Osteocyte (in vitro differentiated cells): ENCODE measurements around the gene PSTPIP1. TPM values are rescaled to one million over a fixed set of nuclear protein-coding genes. Genes with fewer than 3 reads are reported as not detected.

Experiments
- DNase-seq: peaks from one replicate; pipeline ENCODE4 v3.0.0; 2021; ENCODE audit warnings: mixed read lengths; ENCODE audit not compliant: unreplicated experiment; ENCODE audit errors: extremely low spot score
- H3K27ac Mint-ChIP-seq: one replicate; pipeline ENCODE4 v1.8.0; 2021; ENCODE audit warnings: mild to moderate bottlenecking, mixed read lengths; ENCODE audit not compliant: unreplicated experiment
- H3K27me3 Mint-ChIP-seq: one replicate; pipeline ENCODE4 v1.8.0; 2021; ENCODE audit warnings: mixed read lengths; ENCODE audit not compliant: unreplicated experiment
- H3K36me3 Mint-ChIP-seq: one replicate; pipeline ENCODE4 v1.8.0; 2021; ENCODE audit warnings: mixed read lengths; ENCODE audit not compliant: unreplicated experiment
- H3K4me1 Mint-ChIP-seq: one replicate; pipeline ENCODE4 v1.8.0; 2021; ENCODE audit warnings: mixed read lengths; ENCODE audit not compliant: unreplicated experiment
- H3K4me3 Mint-ChIP-seq: one replicate; pipeline ENCODE4 v1.8.0; 2021; ENCODE audit warnings: mild to moderate bottlenecking, moderate library complexity, mixed read lengths; ENCODE audit not compliant: unreplicated experiment
- H3K9me3 Mint-ChIP-seq: one replicate; pipeline ENCODE4 v1.8.0; 2021; ENCODE audit warnings: mixed read lengths; ENCODE audit not compliant: unreplicated experiment
- CTCF ChIP-seq: fragments of 200-600 bp; sonication (generic); IDR thresholded peaks from 2 replicates; pipeline ENCODE4 v1.5.0; 2021; ENCODE audit warnings: antibody characterized with exemption, mild to moderate bottlenecking, moderate library complexity
- total RNA-seq: library from RNA; stranded (reverse); gene quantifications from 2 replicates; pipeline ENCODE4 v1.2.1, GENCODE V29; 2021

PSTPIP1 gene
- total RNA-seq, 1 donor from 2014 or later: not detected

- Mint-ChIP-seq H3K27ac (no peak overlapping the region), H3K36me3 (no peaks in the 10 kb centered on the region), H3K9me3 (no peaks in the 10 kb centered on the region), H3K4me3 (no peak overlapping the region), H3K4me1 (peaks cover 23% of the 10 kb centered on the region), H3K27me3 (no peaks in the 10 kb centered on the region)
- DNase-seq: no peak
- no peak for TF ChIP-seq CTCF
Observed at GRCh38 chr15:77023576-77024272, 28.8 kb downstream of the PSTPIP1 start.

- peaks cover 20% of the 10 kb centered on the region for H3K4me1 Mint-ChIP-seq
- peak; percentile 98 for TF ChIP-seq CTCF
- DNase-seq: peak; percentile 92
- H3K27me3 Mint-ChIP-seq: no peaks in the 10 kb centered on the region
- no peak overlapping the region for H3K4me3 Mint-ChIP-seq
- H3K36me3 Mint-ChIP-seq: no peaks in the 10 kb centered on the region
- no peaks in the 10 kb centered on the region for H3K9me3 Mint-ChIP-seq
- H3K27ac Mint-ChIP-seq: no peak overlapping the region
Observed at GRCh38 chr15:77024273-77025082, 29.6 kb downstream of the PSTPIP1 start.

DNA sequence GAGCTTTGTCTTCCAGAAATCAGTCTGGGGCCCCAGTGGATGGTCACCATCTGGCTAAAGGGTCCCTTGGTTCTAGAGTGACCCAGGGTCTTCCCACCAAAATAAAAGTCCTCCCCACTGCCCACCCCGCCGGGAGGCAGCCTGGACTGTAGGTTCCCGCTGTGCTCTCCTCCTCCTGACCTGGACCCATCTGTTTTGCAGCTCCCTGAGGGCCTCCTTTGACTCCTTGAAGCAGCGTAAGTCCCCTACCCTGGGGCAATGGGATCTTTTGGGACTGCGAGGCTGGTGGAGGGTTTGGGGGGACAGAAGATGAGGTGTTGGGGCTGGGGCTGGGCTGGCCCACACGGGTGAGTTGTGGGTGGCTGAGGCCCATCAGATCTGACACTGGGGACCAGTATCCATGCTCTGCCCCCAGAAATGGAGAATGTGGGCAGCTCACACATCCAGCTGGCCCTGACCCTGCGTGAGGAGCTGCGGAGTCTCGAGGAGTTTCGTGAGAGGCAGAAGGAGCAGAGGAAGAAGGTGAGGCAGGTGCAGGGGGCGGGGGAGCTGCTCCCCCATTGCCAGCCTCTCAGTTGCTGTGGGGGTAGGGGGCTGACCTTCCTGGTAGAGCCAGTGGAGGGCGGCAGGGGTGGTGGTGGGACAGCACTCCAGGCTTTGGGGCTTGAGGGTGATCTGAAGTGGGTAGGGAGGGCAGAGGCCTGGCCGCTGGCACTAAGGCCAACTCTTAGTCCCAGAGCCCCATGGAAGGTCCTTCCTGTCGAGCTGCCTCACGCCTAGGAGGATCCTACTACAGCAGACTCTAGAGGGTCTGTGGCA is 30.4 kb downstream of the PSTPIP1 start:
- DNase-seq: peak; percentile 77
- Mint-ChIP-seq H3K27me3 (no peaks in the 10 kb centered on the region), H3K27ac (no peak overlapping the region), H3K4me1 (peaks cover 19% of the 10 kb centered on the region), H3K36me3 (no peaks in the 10 kb centered on the region), H3K9me3 (no peaks in the 10 kb centered on the region), H3K4me3 (no peak overlapping the region)
- no peak for TF ChIP-seq CTCF

- DNase-seq: no peak
Observed at GRCh38 chr15:77025941-77026411, 31.1 kb downstream of the PSTPIP1 start.

More at GRCh38 chr15:77025941-77026411, 31.1 kb downstream of the PSTPIP1 start:
- Mint-ChIP-seq H3K4me1 (peaks cover 19% of the 10 kb centered on the region), H3K27me3 (no peaks in the 10 kb centered on the region), H3K27ac (no peak overlapping the region), H3K36me3 (no peaks in the 10 kb centered on the region), H3K4me3 (no peak overlapping the region), H3K9me3 (no peaks in the 10 kb centered on the region)
- TF ChIP-seq CTCF: no peak
